ENCODE measurements around the gene IMMP2L. TPM values are rescaled to one million over a fixed set of nuclear protein-coding genes. Genes with fewer than 3 reads are reported as not detected.

Gene IMMP2L
- polyA plus RNA-seq, 1 donor (not counting 4 experiments of a cell fraction or from before 2014, with no cell fraction given) = 14.1 TPM

DNA sequence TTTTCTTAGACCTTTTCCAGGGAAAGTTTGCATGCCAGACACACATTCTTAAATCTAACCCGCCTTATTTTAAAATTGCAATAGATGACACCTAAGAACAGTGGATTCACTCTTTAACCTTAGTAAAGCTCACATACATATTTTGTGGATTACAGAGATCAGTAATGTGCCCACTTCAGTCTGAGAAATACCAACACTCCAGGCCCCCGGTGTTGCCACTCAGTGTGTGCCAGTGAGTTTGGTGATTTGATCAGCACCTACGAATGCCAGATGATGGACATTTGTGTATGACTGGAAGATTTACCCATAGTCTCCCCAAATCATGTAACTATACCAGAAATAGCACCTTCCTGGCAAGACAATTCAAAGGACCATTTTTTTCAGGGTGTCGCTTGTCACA lies 468.8 kb downstream of the IMMP2L start:
- H3K9me3 ChIP-seq (ENCODE audit: control insufficient read depth, low read depth, low read length) = no peaks in the 10 kb centered on the region
- dilution Hi-C loops (cut with MboI; ENCODE audit: extremely low pct_ligation_motif_present, low sequenced_read_pairs) = no loop called here
- DNase-seq (ENCODE audit: low read depth, low spot score) (no peak), FAIRE-seq (no peak)
- no peaks in the 10 kb centered on the region for H3K9me1 ChIP-seq (ENCODE audit: control insufficient read depth, extremely low read depth, insufficient read depth, low read length)
- no peaks in the 10 kb centered on the region for H3K36me3 ChIP-seq (ENCODE audit: control insufficient read depth in 2 of 2, extremely low read depth in 1 of 2, insufficient read depth in 2 of 2, low read length in 2 of 2)
- no peaks in the 10 kb centered on the region for H3K4me1 ChIP-seq (ENCODE audit: control insufficient read depth, extremely low read depth, insufficient read depth, low read length)
- H3K4me2 ChIP-seq (ENCODE audit: control insufficient read depth, extremely low read depth, insufficient read depth, low read depth, low read length) = no peak overlapping the region
- no peak overlapping the region for H3K9ac ChIP-seq (ENCODE audit: control insufficient read depth, extremely low read depth, insufficient read depth, low read length)
- no peak for TF ChIP-seq EZH2 (IDR thresholded peaks at IDR 0.05; ENCODE audit: low read length)
- TF ChIP-seq CTCF (optimal IDR thresholded peaks at IDR 0.05 in 1 of 3, IDR thresholded peaks at IDR 0.05 in 1 of 3, conservative IDR thresholded peaks at IDR 0.05 in 1 of 3; ENCODE audit: extremely low read depth in 1 of 3, insufficient read depth in 2 of 3, low read length in 3 of 3) = no peak
- H4K20me1 ChIP-seq (ENCODE audit: control insufficient read depth, extremely low read depth, insufficient read depth, low read length) = no peaks in the 10 kb centered on the region
- no peak overlapping the region for H3K27ac ChIP-seq (ENCODE audit: control insufficient read depth, insufficient read depth, low read length)
- H3K4me3 ChIP-seq (ENCODE audit: control insufficient read depth in 2 of 3, extremely low read depth in 1 of 3, insufficient read depth in 2 of 3, low read depth in 1 of 3, low read length in 3 of 3) = no peak overlapping the region
- no peaks in the 10 kb centered on the region for H3K79me2 ChIP-seq (ENCODE audit: control insufficient read depth, insufficient read depth, low read length)
- H3K27me3 ChIP-seq (ENCODE audit: control insufficient read depth, extremely low read depth, insufficient read depth, low read length) = no peaks in the 10 kb centered on the region
- H2AFZ ChIP-seq (ENCODE audit: control insufficient read depth, low read length) = no peak overlapping the region

- Histone ChIP-seq H3K9me1 (ENCODE audit: control insufficient read depth, extremely low read depth, insufficient read depth, low read length) (no peaks in the 10 kb centered on the region), H3K79me2 (ENCODE audit: control insufficient read depth, insufficient read depth, low read length) (no peaks in the 10 kb centered on the region), H3K4me2 (ENCODE audit: control insufficient read depth, extremely low read depth, insufficient read depth, low read depth, low read length) (no peak overlapping the region), H2AFZ (ENCODE audit: control insufficient read depth, low read length) (no peak overlapping the region), H3K4me3 (ENCODE audit: control insufficient read depth in 2 of 3, extremely low read depth in 1 of 3, insufficient read depth in 2 of 3, low read depth in 1 of 3, low read length in 3 of 3) (no peak overlapping the region), H4K20me1 (ENCODE audit: control insufficient read depth, extremely low read depth, insufficient read depth, low read length) (no peaks in the 10 kb centered on the region), H3K9ac (ENCODE audit: control insufficient read depth, extremely low read depth, insufficient read depth, low read length) (no peak overlapping the region), H3K4me1 (ENCODE audit: control insufficient read depth, extremely low read depth, insufficient read depth, low read length) (no peaks in the 10 kb centered on the region), H3K9me3 (ENCODE audit: control insufficient read depth, low read depth, low read length) (no peaks in the 10 kb centered on the region), H3K36me3 (ENCODE audit: control insufficient read depth in 2 of 2, extremely low read depth in 1 of 2, insufficient read depth in 2 of 2, low read length in 2 of 2) (no peaks in the 10 kb centered on the region), H3K27me3 (ENCODE audit: control insufficient read depth, extremely low read depth, insufficient read depth, low read length) (no peaks in the 10 kb centered on the region), H3K27ac (ENCODE audit: control insufficient read depth, insufficient read depth, low read length) (no peak overlapping the region)
- DNase-seq (ENCODE audit: low read depth, low spot score) (no peak), FAIRE-seq (no peak)
- no peak for TF ChIP-seq EZH2 (IDR thresholded peaks at IDR 0.05; ENCODE audit: low read length)
- TF ChIP-seq CTCF (optimal IDR thresholded peaks at IDR 0.05 in 1 of 3, IDR thresholded peaks at IDR 0.05 in 1 of 3, conservative IDR thresholded peaks at IDR 0.05 in 1 of 3; ENCODE audit: extremely low read depth in 1 of 3, insufficient read depth in 2 of 3, low read length in 3 of 3) = no peak
- dilution Hi-C loops (cut with MboI; ENCODE audit: extremely low pct_ligation_motif_present, low sequenced_read_pairs) = no loop called here
These were observed 469.7 kb downstream of the IMMP2L start for GRCh38 chr7:111092406-111093236.

Measured in keratinocyte (primary cell).